Measurements from ENCODE around the gene SPTBN4. TPM values are rescaled to one million over a fixed set of nuclear protein-coding genes. Genes with fewer than 3 reads are reported as not detected.

Gene SPTBN4
- total RNA-seq, 1 experiment from 2014 or later, result 0.63 TPM

DNA sequence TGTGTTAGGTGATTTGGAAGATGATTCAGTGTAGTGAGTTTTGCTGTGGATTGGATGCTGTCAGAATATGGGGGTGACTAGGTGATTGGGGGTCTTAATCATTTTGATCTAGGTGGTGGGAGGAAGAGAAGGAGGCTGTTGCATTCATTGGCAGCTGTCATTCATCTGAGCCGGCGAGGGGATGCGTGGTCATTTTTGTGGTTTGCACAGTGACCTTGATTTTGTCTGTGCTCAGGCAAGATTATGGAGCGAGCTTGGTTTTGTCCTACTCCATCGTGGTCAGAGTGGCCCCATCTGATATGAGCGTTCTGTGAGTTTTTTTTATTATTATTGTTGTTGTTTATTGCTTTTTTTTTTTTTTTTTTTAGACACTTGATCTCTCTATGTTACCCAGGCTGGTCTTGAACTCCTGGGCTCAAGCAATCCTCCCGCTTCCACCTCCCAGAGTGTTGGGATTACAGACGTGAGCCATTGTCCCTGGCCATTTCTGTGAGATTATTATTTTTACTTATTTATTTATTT, 42.0 kb downstream of the SPTBN4 start:
- Mint-ChIP-seq H3K27ac (ENCODE audit: low read depth, unreplicated experiment) (no peak overlapping the region), H3K4me1 (ENCODE audit: insufficient read depth, unreplicated experiment) (peaks cover 5% of the 10 kb centered on the region), H3K9me3 (ENCODE audit: unreplicated experiment) (peaks cover 11% of the 10 kb centered on the region), H3K4me3 (ENCODE audit: unreplicated experiment) (no peak overlapping the region), H3K27me3 (ENCODE audit: insufficient read depth, unreplicated experiment) (peaks cover 38% of the 10 kb centered on the region), H3K36me3 (ENCODE audit: insufficient read depth, unreplicated experiment) (no peaks in the 10 kb centered on the region)
- no TSS peak for BruUV-seq (replicated peaks)
- CTCF ChIA-PET, result interaction anchor here (0.6 to 0.8 kb wide), 2 partner anchors 8 to 25 kb away, joined by 3 to 4 read pairs; no protein-coding TSS in a partner anchor
- intact Hi-C loops (cut with micrococcal nuclease), result no loop called here
- TF ChIP-seq, protein P1, sequence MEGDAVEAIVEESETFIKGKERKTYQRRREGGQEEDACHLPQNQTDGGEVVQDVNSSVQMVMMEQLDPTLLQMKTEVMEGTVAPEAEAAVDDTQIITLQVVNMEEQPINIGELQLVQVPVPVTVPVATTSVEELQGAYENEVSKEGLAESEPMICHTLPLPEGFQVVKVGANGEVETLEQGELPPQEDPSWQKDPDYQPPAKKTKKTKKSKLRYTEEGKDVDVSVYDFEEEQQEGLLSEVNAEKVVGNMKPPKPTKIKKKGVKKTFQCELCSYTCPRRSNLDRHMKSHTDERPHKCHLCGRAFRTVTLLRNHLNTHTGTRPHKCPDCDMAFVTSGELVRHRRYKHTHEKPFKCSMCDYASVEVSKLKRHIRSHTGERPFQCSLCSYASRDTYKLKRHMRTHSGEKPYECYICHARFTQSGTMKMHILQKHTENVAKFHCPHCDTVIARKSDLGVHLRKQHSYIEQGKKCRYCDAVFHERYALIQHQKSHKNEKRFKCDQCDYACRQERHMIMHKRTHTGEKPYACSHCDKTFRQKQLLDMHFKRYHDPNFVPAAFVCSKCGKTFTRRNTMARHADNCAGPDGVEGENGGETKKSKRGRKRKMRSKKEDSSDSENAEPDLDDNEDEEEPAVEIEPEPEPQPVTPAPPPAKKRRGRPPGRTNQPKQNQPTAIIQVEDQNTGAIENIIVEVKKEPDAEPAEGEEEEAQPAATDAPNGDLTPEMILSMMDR (IDR thresholded peaks at IDR 0.05; ENCODE audit: unreplicated experiment), result no peak
- POLR2A ChIA-PET, result no interaction called here
- no peak for DNase-seq (ENCODE audit: unreplicated experiment)

DNA sequence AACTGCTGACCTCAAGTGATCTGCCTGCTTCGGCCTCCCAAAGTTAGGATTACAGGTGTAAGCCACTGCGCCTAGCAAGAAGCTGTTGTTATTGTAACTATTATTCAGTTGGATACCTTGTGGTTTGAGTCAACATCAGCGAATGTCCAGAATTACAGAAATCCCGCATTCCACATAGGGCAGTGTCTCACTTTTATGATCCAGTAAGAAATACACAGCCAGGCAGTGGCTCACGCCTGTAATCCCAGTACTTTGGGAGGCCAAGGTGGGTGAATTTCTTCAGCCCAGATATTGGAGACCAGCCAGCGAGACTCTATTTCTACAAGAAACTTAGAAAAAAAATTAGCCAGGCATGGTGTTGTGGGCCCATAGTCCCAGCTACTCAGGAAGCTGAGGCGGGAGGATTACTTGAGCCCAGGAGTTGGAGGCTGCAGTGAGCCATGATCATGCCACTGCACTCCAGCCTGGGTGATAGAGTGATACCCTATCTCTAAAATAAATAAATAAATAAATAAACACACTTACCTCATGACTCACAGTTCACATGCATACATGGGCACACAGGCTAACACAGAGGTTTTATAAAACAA, 43.8 kb downstream of the SPTBN4 start:
- Mint-ChIP-seq H3K36me3 (ENCODE audit: insufficient read depth, unreplicated experiment) (no peaks in the 10 kb centered on the region), H3K27me3 (ENCODE audit: insufficient read depth, unreplicated experiment) (peaks cover 30% of the 10 kb centered on the region), H3K4me3 (ENCODE audit: unreplicated experiment) (no peak overlapping the region), H3K27ac (ENCODE audit: low read depth, unreplicated experiment) (no peak overlapping the region), H3K9me3 (ENCODE audit: unreplicated experiment) (no peaks in the 10 kb centered on the region), H3K4me1 (ENCODE audit: insufficient read depth, unreplicated experiment) (no peaks in the 10 kb centered on the region)
- intact Hi-C loops (cut with micrococcal nuclease), result no loop called here
- no peak for DNase-seq (ENCODE audit: unreplicated experiment)
- TF ChIP-seq, protein P1 (IDR thresholded peaks at IDR 0.05; ENCODE audit: unreplicated experiment), result no peak
- BruUV-seq (replicated peaks), result no TSS peak
- POLR2A ChIA-PET, result no interaction called here
- CTCF ChIA-PET, result interaction anchor here (0.6 kb wide), 2 partner anchors 204 to 616 kb away, joined by 3 to 5 read pairs; no protein-coding TSS in a partner anchor

DNA sequence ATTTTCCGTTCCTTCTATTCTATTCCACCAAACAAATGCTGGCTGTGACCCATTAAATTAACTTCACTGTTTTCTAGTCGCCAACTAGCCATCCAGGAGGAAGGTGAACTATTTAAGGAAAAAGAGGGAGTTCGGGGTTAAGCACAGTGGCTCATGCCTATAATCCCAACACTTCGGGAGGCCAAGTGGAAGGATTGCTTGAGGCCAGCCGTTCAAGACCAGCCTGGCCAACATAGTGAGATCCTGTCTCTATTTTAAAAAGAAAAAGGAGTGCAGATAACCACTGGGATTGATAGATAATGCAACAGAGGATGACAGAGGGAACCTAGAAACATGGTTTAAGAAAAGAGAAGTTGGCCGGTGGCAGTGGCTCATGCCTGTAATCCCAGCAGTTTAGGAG, 44.7 kb downstream of the SPTBN4 start:
- ChIA-PET POLR2A (interaction anchor here (0.6 kb wide), 1 partner anchor 97 kb away, joined by 3 read pairs; no protein-coding TSS in a partner anchor), CTCF (interaction anchor here (0.6 kb wide), 1 partner anchor 1792 kb away, joined by 3 read pairs; no protein-coding TSS in a partner anchor)
- TF ChIP-seq, protein P1 (IDR thresholded peaks at IDR 0.05; ENCODE audit: unreplicated experiment), result no peak
- H3K27me3 Mint-ChIP-seq (ENCODE audit: insufficient read depth, unreplicated experiment), result peaks cover 24% of the 10 kb centered on the region
- H3K27ac Mint-ChIP-seq (ENCODE audit: low read depth, unreplicated experiment), result no peak overlapping the region
- no peaks in the 10 kb centered on the region for H3K9me3 Mint-ChIP-seq (ENCODE audit: unreplicated experiment)
- H3K36me3 Mint-ChIP-seq (ENCODE audit: insufficient read depth, unreplicated experiment), result no peaks in the 10 kb centered on the region
- intact Hi-C loops (cut with micrococcal nuclease), result no loop called here
- BruUV-seq (replicated peaks), result no TSS peak
- H3K4me1 Mint-ChIP-seq (ENCODE audit: insufficient read depth, unreplicated experiment), result no peaks in the 10 kb centered on the region
- H3K4me3 Mint-ChIP-seq (ENCODE audit: unreplicated experiment), result no peak overlapping the region
- no peak for DNase-seq (ENCODE audit: unreplicated experiment)

DNA sequence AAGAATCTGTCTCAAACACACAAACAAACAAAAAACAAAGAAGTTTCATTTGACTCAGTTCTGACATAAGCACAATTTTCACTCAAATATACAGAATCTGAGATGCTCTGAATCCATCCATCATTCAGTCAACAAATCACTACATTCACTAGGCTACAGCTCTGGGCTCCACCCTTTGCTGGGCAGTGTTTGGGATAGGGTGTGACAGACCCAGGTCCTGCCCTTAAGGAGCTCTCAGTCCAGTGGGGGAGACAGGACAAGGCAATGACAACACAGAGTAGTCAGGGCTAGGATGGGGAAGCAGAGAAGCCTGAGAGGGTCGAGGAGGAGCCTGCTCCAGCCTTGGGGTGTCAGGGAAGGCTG, 45.3 kb downstream of the SPTBN4 start:
- no peak for DNase-seq (ENCODE audit: unreplicated experiment)
- Mint-ChIP-seq H3K4me3 (ENCODE audit: unreplicated experiment) (no peak overlapping the region), H3K36me3 (ENCODE audit: insufficient read depth, unreplicated experiment) (no peaks in the 10 kb centered on the region), H3K27ac (ENCODE audit: low read depth, unreplicated experiment) (no peak overlapping the region), H3K4me1 (ENCODE audit: insufficient read depth, unreplicated experiment) (no peaks in the 10 kb centered on the region), H3K9me3 (ENCODE audit: unreplicated experiment) (no peaks in the 10 kb centered on the region), H3K27me3 (ENCODE audit: insufficient read depth, unreplicated experiment) (peaks cover 24% of the 10 kb centered on the region)
- intact Hi-C loops (cut with micrococcal nuclease), result no loop called here
- BruUV-seq (replicated peaks), result no TSS peak
- CTCF ChIA-PET, result interaction anchor here (0.6 kb wide), 1 partner anchor 1791 kb away, joined by 3 read pairs; no protein-coding TSS in a partner anchor
- TF ChIP-seq, protein P1 (IDR thresholded peaks at IDR 0.05; ENCODE audit: unreplicated experiment), result no peak
- POLR2A ChIA-PET, result no interaction called here
